ENCODE results near the gene TIMM22. TPM values are rescaled to one million over a fixed set of nuclear protein-coding genes. Genes with fewer than 3 reads are reported as not detected.

The TIMM22 gene
- total and polyA plus RNA-seq, 2 donors (not counting 1 experiment from before 2014, with no cell fraction given), result 4.1 to 9.5 TPM

- H3K4me3 ChIP-seq (ENCODE audit: control extremely low read depth in 1 of 5, extremely low read depth in 1 of 5, insufficient read depth in 1 of 5, low read depth in 2 of 5, low read length in 4 of 5), result no peak overlapping the region
- Mint-ChIP-seq H3K9me3 (ENCODE audit: insufficient read depth) (no peaks in the 10 kb centered on the region), H3K4me1 (peaks cover 22% of the 10 kb centered on the region), H3K27me3 (no peaks in the 10 kb centered on the region), H3K4me3 (no peak overlapping the region), H3K27ac (no peak overlapping the region)
- POLR2A ChIA-PET, result interaction anchor here (0.6 kb wide), 1 partner anchor 200 kb away, joined by 3 read pairs; no protein-coding TSS in a partner anchor
- no peak overlapping the region for H3K4me2 ChIP-seq (replicated peaks; ENCODE audit: low read depth, low read length, poor library complexity, severe bottlenecking)
- intact Hi-C loops (cut with micrococcal nuclease), result no loop called here
- no peaks in the 10 kb centered on the region for H3K36me3 ChIP-seq (replicated peaks in 1 of 2; ENCODE audit: control extremely low read depth in 1 of 2, control insufficient read depth in 1 of 2, extremely low read depth in 1 of 2, insufficient read depth in 2 of 2, low read length in 1 of 2)
- peaks cover 46% of the 10 kb centered on the region for H4K20me1 ChIP-seq (ENCODE audit: control insufficient read depth, insufficient read depth, low read length, poor library complexity, severe bottlenecking)
- peaks cover 7% of the 10 kb centered on the region for H3K79me2 ChIP-seq (ENCODE audit: control insufficient read depth, insufficient read depth, low read length)
- no peaks in the 10 kb centered on the region for H3K9me3 ChIP-seq (ENCODE audit: control extremely low read depth in 1 of 3, control insufficient read depth in 2 of 3, insufficient read depth in 1 of 3, low read length in 2 of 3)
- H3K27ac ChIP-seq (ENCODE audit: low read length in 2 of 2), result no peak overlapping the region
- 95% methylated on average over 43 of the region's 45 CpGs for WGBS (ENCODE audit: insufficient coverage)
- ATAC-seq (ENCODE audit: low read depth) (no peak), DNase-seq (no peak)
- CTCF ChIA-PET, result no interaction called here
- peaks cover 0 to 18% of the 10 kb centered on the region in 2 donors for H3K4me1 ChIP-seq (ENCODE audit: control insufficient read depth in 2 of 2, insufficient read depth in 2 of 2, low read length in 2 of 2)
- TF ChIP-seq CTCF (IDR thresholded peaks at IDR 0.05), result no peak
- TF ChIP-seq EZH2 (IDR thresholded peaks at IDR 0.05; ENCODE audit: borderline replicate concordance, insufficient read depth, low read depth, low read length, poor library complexity, severe bottlenecking), result no peak
- no peaks in the 10 kb centered on the region for H3K27me3 ChIP-seq (replicated peaks in 1 of 4; ENCODE audit: control extremely low read depth in 1 of 4, control insufficient read depth in 3 of 4, insufficient read depth in 4 of 4, low read length in 3 of 4)
- no peak overlapping the region for H2AFZ ChIP-seq (ENCODE audit: insufficient read depth, low read depth, low read length, poor library complexity, severe bottlenecking)
- no peak overlapping the region for H3K9ac ChIP-seq (ENCODE audit: low read length)
These were observed 34.0 kb downstream of the TIMM22 start for GRCh38 chr17:1030684-1031532.

GRCh38 chr17:1031711-1032110 lies 34.8 kb downstream of the TIMM22 start:
- Mint-ChIP-seq H3K9me3 (ENCODE audit: insufficient read depth) (no peaks in the 10 kb centered on the region), H3K4me3 (no peak overlapping the region), H3K4me1 (peaks cover 22% of the 10 kb centered on the region), H3K27ac (no peak overlapping the region), H3K27me3 (no peaks in the 10 kb centered on the region)
- WGBS (ENCODE audit: insufficient coverage), result 72% methylated on average over 10 of the region's 35 CpGs
- CTCF ChIA-PET, result no interaction called here
- Histone ChIP-seq H3K9ac (ENCODE audit: low read length) (no peak overlapping the region), H3K27ac (ENCODE audit: low read length in 2 of 2) (no peak overlapping the region), H3K4me3 (ENCODE audit: control extremely low read depth in 1 of 5, extremely low read depth in 1 of 5, insufficient read depth in 1 of 5, low read depth in 2 of 5, low read length in 4 of 5) (no peak overlapping the region), H2AFZ (ENCODE audit: insufficient read depth, low read depth, low read length, poor library complexity, severe bottlenecking) (no peak overlapping the region), H4K20me1 (ENCODE audit: control insufficient read depth, insufficient read depth, low read length, poor library complexity, severe bottlenecking) (peaks cover 48% of the 10 kb centered on the region), H3K27me3 (replicated peaks in 1 of 4; ENCODE audit: control extremely low read depth in 1 of 4, control insufficient read depth in 3 of 4, insufficient read depth in 4 of 4, low read length in 3 of 4) (no peaks in the 10 kb centered on the region), H3K79me2 (ENCODE audit: control insufficient read depth, insufficient read depth, low read length) (peaks cover 8% of the 10 kb centered on the region), H3K4me1 (ENCODE audit: control insufficient read depth in 2 of 2, insufficient read depth in 2 of 2, low read length in 2 of 2) (peaks cover 0 to 18% of the 10 kb centered on the region in 2 donors), H3K9me3 (ENCODE audit: control extremely low read depth in 1 of 3, control insufficient read depth in 2 of 3, insufficient read depth in 1 of 3, low read length in 2 of 3) (no peaks in the 10 kb centered on the region), H3K4me2 (replicated peaks; ENCODE audit: low read depth, low read length, poor library complexity, severe bottlenecking) (no peak overlapping the region), H3K36me3 (replicated peaks in 1 of 2; ENCODE audit: control extremely low read depth in 1 of 2, control insufficient read depth in 1 of 2, extremely low read depth in 1 of 2, insufficient read depth in 2 of 2, low read length in 1 of 2) (no peaks in the 10 kb centered on the region)
- POLR2A ChIA-PET, result no interaction called here
- no peak for TF ChIP-seq EZH2 (IDR thresholded peaks at IDR 0.05; ENCODE audit: borderline replicate concordance, insufficient read depth, low read depth, low read length, poor library complexity, severe bottlenecking)
- TF ChIP-seq CTCF (IDR thresholded peaks at IDR 0.05), result no peak
- intact Hi-C loops (cut with micrococcal nuclease), result no loop called here
- ATAC-seq (ENCODE audit: low read depth) (no peak), DNase-seq (no peak)
